OCI-LY7 (cell line): Measurements from ENCODE around the gene PFN1.

Experiments used
- CTCF ChIP-seq: fragments of 200-600 bp; sonication (generic); conservative IDR thresholded peaks from 2 replicates; pipeline ENCODE4 v1.5.1; 2014; ENCODE audit warnings: mild to moderate bottlenecking, antibody characterized with exemption, low read length, moderate library complexity, mixed read lengths
- EZH2phosphoT487 ChIP-seq: fragments of 200-600 bp; sonication (generic); IDR thresholded peaks from 2 replicates; pipeline ENCODE4 v1.6.1; 2018; ENCODE audit warnings: low read depth, borderline replicate concordance, mild to moderate bottlenecking, mixed run types, antibody characterized with exemption, low read length, moderate library complexity, mixed read lengths

GRCh38 chr17:4959261-4959965 lies 11.1 kb upstream of the PFN1 start:
- TF ChIP-seq CTCF (no peak), EZH2phosphoT487 (no peak)
